COR-L47 (cell line): ENCODE data around the gene CDH4.
"Not testable (repeated sequence)": the region's sequence is repeated elsewhere in the genome, so short reads cannot be mapped to it uniquely, and the experiment has no call there.

Source experiments
- DNase-seq: peaks from one replicate; lab custom pipeline; 2025; lab: John Stamatoyannopoulos, UW

Gene CDH4

GRCh38 chr20:61387204-61387953 is 135.3 kb downstream of the CDH4 start:
- DNase-seq: no peak

GRCh38 chr20:61387954-61388348 is 135.9 kb downstream of the CDH4 start:
- DNase-seq: no peak

- no peak for DNase-seq
Observed at GRCh38 chr20:61389077-61389476, 137.0 kb downstream of the CDH4 start.

- DNase-seq: no peak
Observed at GRCh38 chr20:61391185-61391584, 139.1 kb downstream of the CDH4 start.

- DNase-seq: no peak
Observed at GRCh38 chr20:61391812-61392520, 139.9 kb downstream of the CDH4 start.

GRCh38 chr20:61394088-61394799 is 142.2 kb downstream of the CDH4 start:
- DNase-seq: no peak

GRCh38 chr20:61396262-61396848 is 144.3 kb downstream of the CDH4 start:
- no peak for DNase-seq

- no peak for DNase-seq
Observed at GRCh38 chr20:61397146-61397545, 145.1 kb downstream of the CDH4 start.

GRCh38 chr20:61397790-61398189 is 145.7 kb downstream of the CDH4 start:
- no peak for DNase-seq

GRCh38 chr20:61399433-61399832 is 147.4 kb downstream of the CDH4 start:
- DNase-seq: no peak

GRCh38 chr20:61400499-61400898 is 148.4 kb downstream of the CDH4 start:
- no peak for DNase-seq

- no peak for DNase-seq
Observed at GRCh38 chr20:61404303-61404702, 152.2 kb downstream of the CDH4 start.

- no peak for DNase-seq
Observed at GRCh38 chr20:61405007-61405406, 152.9 kb downstream of the CDH4 start.

GRCh38 chr20:61406773-61407172 is 154.7 kb downstream of the CDH4 start:
- DNase-seq: not testable (repeated sequence)

- no peak for DNase-seq
Observed at GRCh38 chr20:61407561-61407960, 155.5 kb downstream of the CDH4 start.

- DNase-seq: no peak
Observed at GRCh38 chr20:61408951-61409740, 157.1 kb downstream of the CDH4 start.

- no peak for DNase-seq
Observed at GRCh38 chr20:61411743-61412142, 159.7 kb downstream of the CDH4 start.

- DNase-seq: no peak
Observed at GRCh38 chr20:61413752-61414151, 161.7 kb downstream of the CDH4 start.

GRCh38 chr20:61414455-61414991 is 162.5 kb downstream of the CDH4 start:
- peak; percentile 5 for DNase-seq

- DNase-seq: no peak
Observed at GRCh38 chr20:61416546-61416945, 164.5 kb downstream of the CDH4 start.

- no peak for DNase-seq
Observed at GRCh38 chr20:61417221-61417941, 165.3 kb downstream of the CDH4 start.
